IMR-90 (cell line): ENCODE data around the gene CDH23. TPM values are rescaled to one million over a fixed set of nuclear protein-coding genes. Genes with fewer than 3 reads are reported as not detected.

Source experiments
- ATAC-seq: fragments of 200-7000 bp; cut with Tn5 transposase; 2 replicates; pipeline ENCODE4 v1.9.1; 2020; ENCODE audit warnings: low read depth, mild to moderate bottlenecking, moderate library complexity
- BruUV-seq: library from RNA; stranded (reverse); fragments of 400-500 nt; replicated peaks from 2 replicates; lab custom pipeline; 2021; lab: Mats Ljungman, UMichigan
- CTCF ChIA-PET: fragments of 300-600 bp; formaldehyde crosslinking; extraction: SDS; loops from one replicate; lab custom pipeline; 2021; ENCODE audit warnings: antibody characterized with exemption; lab: Yijun Ruan, JAX
- POLR2A ChIA-PET: fragments of 300-600 bp; sonication (Branson Sonifier 250); formaldehyde crosslinking; loops from one replicate; lab custom pipeline; 2022; ENCODE audit warnings: antibody characterized with exemption; ENCODE audit not compliant: unreplicated experiment; lab: Charles Lee
- DNase-seq: peaks from one replicate; pipeline ENCODE4 v3.0.0; 2013
- H2AFZ ChIP-seq: replicated peaks from 2 replicates; pipeline ENCODE3; 2013; ENCODE audit warnings: low read length, mild to moderate bottlenecking; ENCODE audit not compliant: poor library complexity
- H2AK5ac ChIP-seq: 2 replicates; pipeline ENCODE4 v1.6.1; 2013; ENCODE audit warnings: low read depth, low read length, inconsistent platforms
- H2AK9ac ChIP-seq: replicated peaks from 2 replicates; pipeline ENCODE3; 2013; ENCODE audit warnings: mild to moderate bottlenecking, low read depth, low read length, moderate library complexity; ENCODE audit not compliant: poor library complexity
- H2BK120ac ChIP-seq: 2 replicates; pipeline ENCODE4 v1.6.1; 2013; ENCODE audit warnings: low read depth, low read length, inconsistent platforms
- H2BK15ac ChIP-seq: 3 replicates; pipeline ENCODE4 v1.6.1; 2013; ENCODE audit warnings: low read depth, low read length, inconsistent platforms
- H2BK20ac ChIP-seq: 2 replicates; pipeline ENCODE4 v1.6.1; 2013; ENCODE audit warnings: low read depth, mild to moderate bottlenecking, inconsistent platforms, low read length, moderate library complexity
- H2BK5ac ChIP-seq: 2 replicates; pipeline ENCODE4 v1.6.1; 2013; ENCODE audit warnings: mild to moderate bottlenecking, low read depth, low read length, inconsistent platforms; ENCODE audit not compliant: poor library complexity, severe bottlenecking
- H3K14ac ChIP-seq: replicated peaks from 2 replicates; pipeline ENCODE4 v1.6.1; 2013; ENCODE audit warnings: low read depth, low read length, inconsistent platforms
- H3K18ac ChIP-seq: 2 replicates; pipeline ENCODE4 v1.6.1; 2013; ENCODE audit warnings: low read depth, low read length, control low read depth
- H3K23ac ChIP-seq: 2 replicates; pipeline ENCODE4 v1.6.1; 2013; ENCODE audit warnings: low read depth, low read length, inconsistent platforms
- H3K27ac ChIP-seq: 2 replicates; pipeline ENCODE4 v1.5.1; 2013; ENCODE audit warnings: mild to moderate bottlenecking, control low read depth, low read length; ENCODE audit not compliant: insufficient read depth
- H3K27me3 ChIP-seq: 2 replicates; pipeline ENCODE4 v1.6.1; 2013; ENCODE audit warnings: low read length; ENCODE audit not compliant: control insufficient read depth, insufficient read depth
- H3K36me3 ChIP-seq: 2 replicates; pipeline ENCODE4 v1.6.1; 2013; ENCODE audit warnings: low read length, mixed read lengths; ENCODE audit not compliant: control insufficient read depth, insufficient read depth
- H3K4ac ChIP-seq: 2 replicates; pipeline ENCODE4 v1.6.1; 2013; ENCODE audit warnings: low read depth, low read length, inconsistent platforms
- H3K4me1 ChIP-seq: 2 replicates; pipeline ENCODE4 v1.6.1; 2013; ENCODE audit warnings: low read length, mixed read lengths; ENCODE audit not compliant: control insufficient read depth, insufficient read depth
- H3K4me2 ChIP-seq: 2 replicates; pipeline ENCODE4 v1.6.1; 2013; ENCODE audit warnings: low read depth, mild to moderate bottlenecking, control low read depth, low read length, moderate library complexity
- H3K4me3 ChIP-seq: 2 replicates; pipeline ENCODE4 v1.5.1; 2013; ENCODE audit warnings: low read depth, mild to moderate bottlenecking, control low read depth, low read length, moderate library complexity; ENCODE audit not compliant: insufficient read depth
- H3K56ac ChIP-seq: 2 replicates; pipeline ENCODE4 v1.6.1; 2013; ENCODE audit warnings: low read length, inconsistent platforms; ENCODE audit not compliant: insufficient read depth; ENCODE audit errors: extremely low read depth
- H3K79me1 ChIP-seq, 2 experiments: 2 replicates each; pipeline ENCODE4 v1.6.1; 2013; ENCODE audit warnings: low read length in 2 of 2, inconsistent platforms in 1 of 2, low read depth in 1 of 2
- H3K9ac ChIP-seq: 2 replicates; pipeline ENCODE4 v1.6.1; 2013; ENCODE audit warnings: low read depth, low read length, control low read depth
- H3K9me1 ChIP-seq: 2 replicates; pipeline ENCODE4 v1.6.1; 2013; ENCODE audit warnings: low read length, inconsistent platforms; ENCODE audit not compliant: insufficient read depth
- H3K9me3 ChIP-seq: 2 replicates; pipeline ENCODE4 v1.6.1; 2013; ENCODE audit warnings: low read length; ENCODE audit not compliant: control insufficient read depth, insufficient read depth
- H4K20me1 ChIP-seq: 2 replicates; pipeline ENCODE4 v1.6.1; 2013; ENCODE audit warnings: low read length, inconsistent platforms; ENCODE audit not compliant: insufficient read depth
- H4K5ac ChIP-seq: 2 replicates; pipeline ENCODE4 v1.6.1; 2013; ENCODE audit warnings: mild to moderate bottlenecking, low read depth, low read length, control low read depth
- H4K8ac ChIP-seq, 2 experiments: 2 replicates each; pipeline ENCODE4 v1.6.1; 2013; ENCODE audit warnings: low read depth in 2 of 2, low read length in 2 of 2, control low read depth in 1 of 2, inconsistent platforms in 1 of 2
- H4K91ac ChIP-seq: 2 replicates; pipeline ENCODE4 v1.6.1; 2013; ENCODE audit warnings: low read depth, low read length, inconsistent platforms; ENCODE audit not compliant: insufficient read depth
- MAZ ChIP-seq: IDR thresholded peaks from 2 replicates; pipeline ENCODE4 v1.6.1; 2012; ENCODE audit warnings: low read depth, mild to moderate bottlenecking, low read length, improper control_type of control experiment, moderate library complexity, borderline replicate concordance
- RAD21 ChIP-seq: IDR thresholded peaks from 2 replicates; pipeline ENCODE4 v1.6.1; 2012; ENCODE audit warnings: low read length, improper control_type of control experiment
- WGBS, 2 experiments: methylation state at CpG; one replicate each; pipeline versions ENCODE4 v1.1.5 to v1.1.7; 2013; ENCODE audit warnings: missing lambda C conversion rate in 2 of 2; ENCODE audit not compliant: insufficient read length in 1 of 2; ENCODE audit errors: extremely low coverage in 2 of 2; 5-methylcytosine and 5-hydroxymethylcytosine counted together
- dilution Hi-C: fragments of 300-500 bp; cut with HindIII; formaldehyde crosslinking; loops from one replicate; pipeline ENCODE4 v1.14.3; 2018; ENCODE audit warnings: low sequenced_read_pairs; ENCODE audit not compliant: unreplicated experiment
- in situ Hi-C: fragments of 300-500 bp; cut with MboI; formaldehyde crosslinking; loops from 3 replicates; pipeline ENCODE4 v1.14.3; 2019; ENCODE audit warnings: low sequenced_read_pairs, inconsistent platforms, mixed read lengths
- intact Hi-C: fragments of 100-400 bp; cut with micrococcal nuclease; formaldehyde crosslinking; loops from 2 replicates; pipeline ENCODE4 v1.10.0; 2022
- polyA plus RNA-seq, 3 experiments: library from polyadenylated mRNA; depleted of rRNA; stranded (reverse); fragments of >200 nt; gene quantifications; 2 replicates each; pipeline ENCODE4 v1.2.3, GENCODE V29; 2012; ENCODE audit warnings: low replicate concordance in 1 of 3
- total RNA-seq: library from RNA; depleted of rRNA; stranded (reverse); fragments of >200 nt; gene quantifications from 2 replicates; pipeline ENCODE4 v1.2.3, GENCODE V29; 2012
- TF ChIP-seq, protein P1 (sequence below): fragments of 150-350 bp; IDR thresholded peaks from 2 replicates; pipeline ENCODE4 v1.6.1; 2017; ENCODE audit warnings: mild to moderate bottlenecking, antibody characterized with exemption, low read length, low read depth

CDH23 gene
- total and polyA plus RNA-seq, 2 of the 4 experiments (the other 2 are of a cell fraction), result under 0.01 to 0.03 TPM

GRCh38 chr10:71746344-71747037 lies 349.8 kb downstream of the CDH23 start:
- Histone ChIP-seq H3K79me1 (no peaks in the 10 kb centered on the region), H3K9me1 (no peaks in the 10 kb centered on the region), H2BK20ac (no peak overlapping the region), H4K8ac (no peak overlapping the region), H2BK120ac (no peak overlapping the region), H3K56ac (no peak overlapping the region), H3K27me3 (peaks cover 7% of the 10 kb centered on the region), H3K4me1 (no peaks in the 10 kb centered on the region), H3K14ac (no peak overlapping the region), H2BK15ac (no peak overlapping the region), H3K4ac (no peak overlapping the region), H3K36me3 (peaks cover 7% of the 10 kb centered on the region; the same call in 1 of the 2 replicates), H2AK5ac (no peak overlapping the region), H4K5ac (no peak overlapping the region), H3K23ac (no peak overlapping the region), H2AK9ac (no peak overlapping the region), H3K9me3 (peaks cover 2% of the 10 kb centered on the region; the same call in 1 of the 2 replicates), H4K20me1 (no peaks in the 10 kb centered on the region; the same call in 1 of the 2 replicates), H3K27ac (no peak overlapping the region), H4K91ac (no peak overlapping the region), H3K4me3 (no peak overlapping the region), H2AFZ (no peak overlapping the region), H3K18ac (no peak overlapping the region), H3K4me2 (no peak overlapping the region), H2BK5ac (no peak overlapping the region), H3K9ac (no peak overlapping the region)
- no peak for DNase-seq
- CTCF ChIA-PET, result no interaction called here
- no TSS peak for BruUV-seq
- in situ Hi-C loops (no loop called here), intact Hi-C loops (no loop called here), dilution Hi-C loops (no loop called here)
- POLR2A ChIA-PET, result no interaction called here
- no peak for ATAC-seq
- 45% methylated on average over 2 of the region's 13 CpGs; no CpG with 5 or more reads in 1 of the 2 experiments for WGBS, 2 experiments
- TF ChIP-seq, protein P1, sequence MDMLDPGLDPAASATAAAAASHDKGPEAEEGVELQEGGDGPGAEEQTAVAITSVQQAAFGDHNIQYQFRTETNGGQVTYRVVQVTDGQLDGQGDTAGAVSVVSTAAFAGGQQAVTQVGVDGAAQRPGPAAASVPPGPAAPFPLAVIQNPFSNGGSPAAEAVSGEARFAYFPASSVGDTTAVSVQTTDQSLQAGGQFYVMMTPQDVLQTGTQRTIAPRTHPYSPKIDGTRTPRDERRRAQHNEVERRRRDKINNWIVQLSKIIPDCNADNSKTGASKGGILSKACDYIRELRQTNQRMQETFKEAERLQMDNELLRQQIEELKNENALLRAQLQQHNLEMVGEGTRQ, result no peak
- TF ChIP-seq MAZ (no peak), RAD21 (no peak)
